ENCODE results near the gene ABHD6. TPM values are rescaled to one million over a fixed set of nuclear protein-coding genes. Genes with fewer than 3 reads are reported as not detected.

The ABHD6 gene
- total RNA-seq, 1 experiment from 2014 or later, result 2.2 TPM

GRCh38 chr3:58193682-58194407 lies 43.7 kb upstream of the ABHD6 start:
- no peaks in the 10 kb centered on the region for H3K79me1 ChIP-seq (ENCODE audit: insufficient read depth, low read depth, low read length, poor library complexity, severe bottlenecking)
- peaks cover 1% of the 10 kb centered on the region; the same call in 1 of the 2 replicates for H3K4me1 ChIP-seq (ENCODE audit: insufficient read depth, low read length)
- no peak overlapping the region for H4K91ac ChIP-seq (ENCODE audit: insufficient read length, low read depth, low read length)
- H3K27me3 Mint-ChIP-seq (ENCODE audit: low read depth), result no peaks in the 10 kb centered on the region
- TF ChIP-seq CTCF (conservative IDR thresholded peaks at IDR 0.05), result no peak
- no peaks in the 10 kb centered on the region for H3K27me3 ChIP-seq (ENCODE audit: insufficient read depth, low read length)
- H3K18ac ChIP-seq (ENCODE audit: insufficient read length, low read depth, low read length), result no peak overlapping the region
- H4K20me1 ChIP-seq (ENCODE audit: control insufficient read depth, insufficient read depth, insufficient read length), result no peaks in the 10 kb centered on the region
- H3K4me2 ChIP-seq (ENCODE audit: insufficient read depth, insufficient read length, low read length), result no peak overlapping the region
- DNase-seq, result no peak
- H2BK120ac ChIP-seq (ENCODE audit: low read depth, low read length, poor library complexity, severe bottlenecking), result no peak overlapping the region
- H3K36me3 Mint-ChIP-seq (ENCODE audit: insufficient read depth in 1 of 3, low read depth in 3 of 3), result no peaks in the 10 kb centered on the region
- H2AFZ ChIP-seq (ENCODE audit: low read length), result no peak overlapping the region
- H3K9me3 Mint-ChIP-seq, result 0 out of 5 replicates have a peak, but pooled peaks cover 0 to 2% of the 10 kb centered on the region in 2 experiments
- H2AK5ac ChIP-seq (ENCODE audit: insufficient read length, low read length), result no peak overlapping the region
- H3K4ac ChIP-seq (ENCODE audit: low read depth, low read length), result no peak overlapping the region
- H3K27ac ChIP-seq (ENCODE audit: insufficient read length, low read depth, low read length), result no peak overlapping the region
- no peak overlapping the region for H4K5ac ChIP-seq (ENCODE audit: insufficient read length, low read depth, low read length)
- no peaks in the 10 kb centered on the region for H3K23me2 ChIP-seq (ENCODE audit: insufficient read length, low read depth, low read length, poor library complexity, severe bottlenecking)
- no peak overlapping the region for H2BK12ac ChIP-seq (ENCODE audit: insufficient read length, low read depth, low read length)
- no peak overlapping the region for H2BK20ac ChIP-seq (ENCODE audit: low read depth, low read length, poor library complexity, severe bottlenecking)
- H3K9ac ChIP-seq (ENCODE audit: extremely low read depth, insufficient read length, low read length), result no peak overlapping the region
- no peak overlapping the region for H2BK15ac ChIP-seq (ENCODE audit: low read depth, low read length)
- no peak overlapping the region for H3K56ac ChIP-seq (ENCODE audit: insufficient read length, low read depth, low read length)
- no peak overlapping the region for H3T11ph ChIP-seq (ENCODE audit: low read length)
- WGBS (ENCODE audit: extremely low coverage, insufficient read length, low lambda C conversion rate), result no CpG with 5 or more reads among the region's 12 CpGs
- H3K23ac ChIP-seq (ENCODE audit: insufficient read length, low read depth, low read length), result no peak overlapping the region
- H3K9me3 ChIP-seq (ENCODE audit: control insufficient read depth, low read depth, low read length), result no peaks in the 10 kb centered on the region
- no peak overlapping the region for H3K4me3 Mint-ChIP-seq
- H2BK5ac ChIP-seq (ENCODE audit: insufficient read length, low read length), result no peak overlapping the region
- no peak overlapping the region for H3K27ac Mint-ChIP-seq
- no peak overlapping the region for H3K14ac ChIP-seq (ENCODE audit: insufficient read depth, low read length)
- H3K79me2 ChIP-seq (ENCODE audit: insufficient read depth, low read length), result no peaks in the 10 kb centered on the region
- H3K4me1 Mint-ChIP-seq, result peaks cover 4 to 5% of the 10 kb centered on the region in 2 experiments
- H4K8ac ChIP-seq (replicated peaks; ENCODE audit: insufficient read length, low read depth, low read length), result no peak overlapping the region

Measured in H9 (cell line).